ENCODE results near the gene SNRNP27.
"Not testable (repeated sequence)": the region's sequence is repeated elsewhere in the genome, so short reads cannot be mapped to it uniquely, and the experiment has no call there.

Gene SNRNP27

DNA sequence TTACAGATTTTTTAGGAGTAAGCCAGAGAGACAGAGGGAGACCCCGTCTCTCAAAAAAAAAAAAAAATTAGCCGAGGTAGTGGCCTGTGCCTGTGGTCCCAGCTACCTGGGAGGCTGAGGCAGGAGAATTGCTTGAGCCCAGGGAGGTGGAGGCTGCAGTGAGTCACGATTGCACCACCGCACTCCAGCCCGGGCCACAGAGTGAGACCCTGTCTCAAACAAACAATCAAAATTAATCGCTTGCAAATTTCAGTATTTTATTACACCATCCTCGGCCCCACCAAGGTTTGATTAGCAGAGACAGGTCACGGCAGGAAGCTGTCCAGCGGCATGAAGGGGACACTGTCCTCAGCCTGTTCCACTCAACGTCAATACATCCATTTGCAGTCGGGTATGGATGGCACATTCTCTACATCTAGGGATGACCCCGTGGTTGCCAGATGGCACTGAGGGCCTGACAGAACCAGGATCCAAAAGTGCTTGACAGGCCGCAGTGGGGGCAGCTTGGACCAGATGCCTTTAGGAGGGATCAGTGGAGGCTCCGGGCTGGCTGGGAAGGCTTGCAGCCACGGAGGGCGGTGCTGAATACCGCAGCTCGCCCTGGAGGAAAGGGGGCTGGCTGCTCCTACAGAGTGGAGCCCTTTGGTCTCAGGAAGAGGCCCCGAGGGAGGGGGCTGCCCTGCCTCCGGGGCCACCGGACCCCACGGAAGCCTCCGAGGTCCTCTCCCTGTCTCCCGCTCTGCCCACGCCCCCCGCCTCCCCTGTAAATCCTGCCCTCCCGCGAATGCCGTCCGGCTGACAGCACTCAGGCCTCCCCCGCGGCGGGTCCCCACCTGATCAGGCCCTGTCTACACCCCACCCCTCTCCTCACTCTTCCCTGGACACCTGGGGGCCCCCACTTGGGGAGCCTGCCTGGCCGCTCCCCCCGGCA, 54.5 kb downstream of the SNRNP27 start:
- Histone ChIP-seq H3K4ac (ENCODE audit: low read depth, low read length) (no peak overlapping the region), H3K27me3 (ENCODE audit: insufficient read depth, low read length) (no peaks in the 10 kb centered on the region), H3K9ac (ENCODE audit: low read length) (no peak overlapping the region), H3K14ac (ENCODE audit: low read length) (no peak overlapping the region), H4K8ac (ENCODE audit: low read depth, low read length) (no peak overlapping the region), H2AK5ac (ENCODE audit: low read length) (no peak overlapping the region), H3K27ac (ENCODE audit: low read depth, low read length) (no peak overlapping the region), H2AFZ (ENCODE audit: insufficient read depth, low read length, poor library complexity) (no peak overlapping the region), H4K12ac (ENCODE audit: low read depth, low read length) (no peak overlapping the region), H3K9me3 (ENCODE audit: insufficient read depth, low read depth, low read length) (no peaks in the 10 kb centered on the region), H3K4me1 (ENCODE audit: control insufficient read depth in 1 of 2, insufficient read depth in 2 of 2, low read length in 2 of 2) (peaks cover 15 to 17% of the 10 kb centered on the region in 2 experiments), H2BK12ac (ENCODE audit: low read length) (no peak overlapping the region), H2BK5ac (ENCODE audit: low read depth, low read length, poor library complexity) (no peak overlapping the region), H3K79me1 (ENCODE audit: low read length) (peaks cover 2% of the 10 kb centered on the region), H4K91ac (ENCODE audit: low read depth, low read length) (no peak overlapping the region), H2BK120ac (ENCODE audit: insufficient read depth, low read length, poor library complexity) (no peak overlapping the region), H3K4me2 (ENCODE audit: low read length) (no peak overlapping the region), H3K23ac (ENCODE audit: low read length) (no peak overlapping the region), H3K79me2 (ENCODE audit: control insufficient read depth, insufficient read depth, low read length, poor library complexity) (no peaks in the 10 kb centered on the region), H3K36me3 (ENCODE audit: control insufficient read depth in 1 of 2, insufficient read depth in 2 of 2, low read length in 2 of 2) (no peaks in the 10 kb centered on the region), H3K4me3 (ENCODE audit: low read depth, low read length) (no peak overlapping the region), H3K18ac (ENCODE audit: low read length) (no peak overlapping the region)
- DNase-seq = no peak
- no CpG with 5 or more reads among the region's 35 CpGs for WGBS (ENCODE audit: extremely low coverage, insufficient coverage, insufficient read length)

DNA sequence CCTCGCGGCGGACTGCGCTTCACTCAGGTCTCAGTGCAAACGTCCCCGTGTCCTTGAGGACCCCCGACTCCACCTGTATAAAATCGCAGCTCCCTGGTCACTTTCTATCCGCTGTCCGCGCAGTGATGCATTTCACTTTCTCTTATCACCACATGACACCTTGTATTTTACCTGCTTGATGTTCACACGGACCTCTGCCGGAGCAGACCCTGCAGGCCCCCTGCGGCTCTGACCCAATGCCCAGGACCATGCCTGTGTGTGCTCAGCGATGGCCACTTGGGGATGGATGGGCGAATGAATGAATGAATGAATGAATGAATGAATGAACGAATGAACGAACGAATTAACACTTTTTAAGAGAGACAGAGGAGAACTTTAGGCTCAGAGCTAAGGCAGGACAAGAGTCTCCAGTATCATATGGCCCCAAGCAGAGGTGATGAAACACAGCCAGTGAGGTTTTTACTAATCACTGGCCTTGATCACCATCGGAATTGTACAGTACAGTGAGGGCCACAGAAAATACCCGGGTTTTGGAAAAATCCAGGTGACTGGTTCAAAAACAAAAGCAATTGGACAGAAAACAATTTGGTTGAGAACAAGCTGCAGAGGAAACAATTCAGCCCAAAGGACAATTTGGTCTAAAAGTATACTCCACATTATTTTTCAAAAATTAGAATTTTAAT, 55.3 kb downstream of the SNRNP27 start:
- no peak overlapping the region for H3K23ac ChIP-seq (ENCODE audit: low read length)
- peaks cover 1% of the 10 kb centered on the region for H3K9me3 ChIP-seq (ENCODE audit: insufficient read depth, low read depth, low read length)
- H3K27me3 ChIP-seq (ENCODE audit: insufficient read depth, low read length) = no peaks in the 10 kb centered on the region
- H3K4ac ChIP-seq (ENCODE audit: low read depth, low read length) = no peak overlapping the region
- no CpG with 5 or more reads among the region's 21 CpGs for WGBS (ENCODE audit: extremely low coverage, insufficient coverage, insufficient read length)
- no peak overlapping the region for H4K8ac ChIP-seq (ENCODE audit: low read depth, low read length)
- H4K91ac ChIP-seq (ENCODE audit: low read depth, low read length) = no peak overlapping the region
- no peak overlapping the region for H3K4me2 ChIP-seq (ENCODE audit: low read length)
- no peak overlapping the region for H2AFZ ChIP-seq (ENCODE audit: insufficient read depth, low read length, poor library complexity)
- H3K9ac ChIP-seq (ENCODE audit: low read length) = no peak overlapping the region
- H3K79me2 ChIP-seq (ENCODE audit: control insufficient read depth, insufficient read depth, low read length, poor library complexity) = no peaks in the 10 kb centered on the region
- H2BK5ac ChIP-seq (ENCODE audit: low read depth, low read length, poor library complexity) = no peak overlapping the region
- no peak overlapping the region for H3K18ac ChIP-seq (ENCODE audit: low read length)
- peaks cover 15 to 17% of the 10 kb centered on the region in 2 experiments for H3K4me1 ChIP-seq (ENCODE audit: control insufficient read depth in 1 of 2, insufficient read depth in 2 of 2, low read length in 2 of 2)
- H3K14ac ChIP-seq (ENCODE audit: low read length) = no peak overlapping the region
- H2BK12ac ChIP-seq (ENCODE audit: low read length) = no peak overlapping the region
- H3K4me3 ChIP-seq (ENCODE audit: low read depth, low read length) = no peak overlapping the region
- peaks cover 2% of the 10 kb centered on the region for H3K79me1 ChIP-seq (ENCODE audit: low read length)
- H2BK120ac ChIP-seq (ENCODE audit: insufficient read depth, low read length, poor library complexity) = no peak overlapping the region
- no peaks in the 10 kb centered on the region for H3K36me3 ChIP-seq (ENCODE audit: control insufficient read depth in 1 of 2, insufficient read depth in 2 of 2, low read length in 2 of 2)
- no peak overlapping the region for H4K12ac ChIP-seq (ENCODE audit: low read depth, low read length)
- DNase-seq = no peak
- H2AK5ac ChIP-seq (ENCODE audit: low read length) = no peak overlapping the region
- H3K27ac ChIP-seq (ENCODE audit: low read depth, low read length) = no peak overlapping the region

DNA sequence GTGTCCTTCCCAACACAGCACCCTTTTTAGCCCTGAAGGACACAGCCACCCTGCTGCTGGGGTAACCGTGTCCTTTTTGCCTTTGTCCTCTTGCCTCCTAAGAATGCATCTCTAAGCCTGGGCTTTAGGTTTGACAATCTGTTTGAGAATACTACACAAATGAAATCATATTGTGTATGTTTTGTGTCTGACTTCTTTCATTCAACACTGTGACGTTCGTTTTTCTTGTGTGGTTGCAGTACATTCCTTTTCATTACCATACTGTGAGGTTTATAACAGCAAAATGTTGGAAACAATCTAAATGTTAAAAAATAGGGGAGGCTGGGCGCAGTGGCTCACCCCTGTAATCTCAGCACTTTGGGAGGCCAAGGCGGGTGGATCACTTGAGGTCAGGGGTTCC, 56.5 kb downstream of the SNRNP27 start:
- no peak overlapping the region for H4K91ac ChIP-seq (ENCODE audit: low read depth, low read length)
- H3K36me3 ChIP-seq (ENCODE audit: control insufficient read depth in 1 of 2, insufficient read depth in 2 of 2, low read length in 2 of 2) = no peaks in the 10 kb centered on the region
- no CpG with 5 or more reads among the region's 5 CpGs for WGBS (ENCODE audit: extremely low coverage, insufficient coverage, insufficient read length)
- no peak overlapping the region for H3K18ac ChIP-seq (ENCODE audit: low read length)
- H2AFZ ChIP-seq (ENCODE audit: insufficient read depth, low read length, poor library complexity) = no peak overlapping the region
- no peak overlapping the region for H3K9ac ChIP-seq (ENCODE audit: low read length)
- no peak overlapping the region for H3K4me2 ChIP-seq (ENCODE audit: low read length)
- H3K4me3 ChIP-seq (ENCODE audit: low read depth, low read length) = no peak overlapping the region
- no peak overlapping the region for H3K23ac ChIP-seq (ENCODE audit: low read length)
- H4K8ac ChIP-seq (ENCODE audit: low read depth, low read length) = no peak overlapping the region
- no peak overlapping the region for H2BK5ac ChIP-seq (ENCODE audit: low read depth, low read length, poor library complexity)
- H3K9me3 ChIP-seq (ENCODE audit: insufficient read depth, low read depth, low read length) = peaks cover 1% of the 10 kb centered on the region
- no peak for DNase-seq
- H3K14ac ChIP-seq (ENCODE audit: low read length) = no peak overlapping the region
- H3K4ac ChIP-seq (ENCODE audit: low read depth, low read length) = no peak overlapping the region
- H2BK120ac ChIP-seq (ENCODE audit: insufficient read depth, low read length, poor library complexity) = no peak overlapping the region
- H3K79me1 ChIP-seq (ENCODE audit: low read length) = peaks cover 2% of the 10 kb centered on the region
- H3K27me3 ChIP-seq (ENCODE audit: insufficient read depth, low read length) = no peaks in the 10 kb centered on the region
- no peaks in the 10 kb centered on the region for H3K79me2 ChIP-seq (ENCODE audit: control insufficient read depth, insufficient read depth, low read length, poor library complexity)
- H2BK12ac ChIP-seq (ENCODE audit: low read length) = no peak overlapping the region
- peaks cover 14 to 17% of the 10 kb centered on the region in 2 experiments for H3K4me1 ChIP-seq (ENCODE audit: control insufficient read depth in 1 of 2, insufficient read depth in 2 of 2, low read length in 2 of 2)
- no peak overlapping the region for H3K27ac ChIP-seq (ENCODE audit: low read depth, low read length)
- no peak overlapping the region for H4K12ac ChIP-seq (ENCODE audit: low read depth, low read length)
- no peak overlapping the region for H2AK5ac ChIP-seq (ENCODE audit: low read length)

DNA sequence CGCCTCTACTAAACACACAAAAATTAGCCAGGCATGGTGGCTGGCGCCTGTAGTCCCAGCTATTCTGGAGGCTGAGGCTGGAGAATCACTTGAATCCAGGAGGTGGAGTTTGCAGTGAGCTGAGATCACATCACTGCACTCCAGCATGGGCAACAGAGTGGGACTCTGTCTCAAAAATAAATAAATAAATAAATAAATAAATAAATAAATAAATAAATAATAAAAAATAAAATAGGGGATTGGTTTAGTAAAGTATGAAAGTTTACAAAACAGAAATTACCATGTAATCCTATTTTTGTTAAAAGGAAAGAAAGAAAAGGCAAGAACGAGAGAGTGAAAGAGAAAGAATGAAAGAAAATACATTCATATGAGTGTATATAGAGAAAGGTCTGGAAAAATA, 56.9 kb downstream of the SNRNP27 start:
- not testable (repeated sequence) for H3K14ac ChIP-seq (ENCODE audit: low read length); DNase-seq; H2AFZ ChIP-seq (ENCODE audit: insufficient read depth, low read length, poor library complexity); H3K27ac ChIP-seq (ENCODE audit: low read depth, low read length); H3K79me1 ChIP-seq (ENCODE audit: low read length); H4K91ac ChIP-seq (ENCODE audit: low read depth, low read length); H3K18ac ChIP-seq (ENCODE audit: low read length); H2BK5ac ChIP-seq (ENCODE audit: low read depth, low read length, poor library complexity); H3K79me2 ChIP-seq (ENCODE audit: control insufficient read depth, insufficient read depth, low read length, poor library complexity); H2BK12ac ChIP-seq (ENCODE audit: low read length); H4K12ac ChIP-seq (ENCODE audit: low read depth, low read length); H2BK120ac ChIP-seq (ENCODE audit: insufficient read depth, low read length, poor library complexity); H3K36me3 ChIP-seq (ENCODE audit: control insufficient read depth in 1 of 2, insufficient read depth in 2 of 2, low read length in 2 of 2); H3K4ac ChIP-seq (ENCODE audit: low read depth, low read length); H3K4me3 ChIP-seq (ENCODE audit: low read depth, low read length); H3K9ac ChIP-seq (ENCODE audit: low read length); H3K4me2 ChIP-seq (ENCODE audit: low read length); H3K9me3 ChIP-seq (ENCODE audit: insufficient read depth, low read depth, low read length); H2AK5ac ChIP-seq (ENCODE audit: low read length); H3K23ac ChIP-seq (ENCODE audit: low read length); H4K8ac ChIP-seq (ENCODE audit: low read depth, low read length); H3K27me3 ChIP-seq (ENCODE audit: insufficient read depth, low read length)
- H3K4me1 ChIP-seq (ENCODE audit: control insufficient read depth in 1 of 2, insufficient read depth in 2 of 2, low read length in 2 of 2) = peaks cover 10 to 13% of the 10 kb centered on the region in 2 experiments
- WGBS (ENCODE audit: extremely low coverage, insufficient coverage, insufficient read length) = no CpG with 5 or more reads among the region's 3 CpGs

Data from trophoblast cell (in vitro differentiated cells and primary cell).